NCI-H128 (cell line): ENCODE results near the gene BPIFB6.

Experiments used
- DNase-seq: peaks from one replicate; lab custom pipeline; 2025; ENCODE audit not compliant: unreplicated experiment; lab: John Stamatoyannopoulos, UW

Gene BPIFB6

GRCh38 chr20:33002087-33002808 is 29.2 kb upstream of the BPIFB6 start:
- DNase-seq: no peak

DNA sequence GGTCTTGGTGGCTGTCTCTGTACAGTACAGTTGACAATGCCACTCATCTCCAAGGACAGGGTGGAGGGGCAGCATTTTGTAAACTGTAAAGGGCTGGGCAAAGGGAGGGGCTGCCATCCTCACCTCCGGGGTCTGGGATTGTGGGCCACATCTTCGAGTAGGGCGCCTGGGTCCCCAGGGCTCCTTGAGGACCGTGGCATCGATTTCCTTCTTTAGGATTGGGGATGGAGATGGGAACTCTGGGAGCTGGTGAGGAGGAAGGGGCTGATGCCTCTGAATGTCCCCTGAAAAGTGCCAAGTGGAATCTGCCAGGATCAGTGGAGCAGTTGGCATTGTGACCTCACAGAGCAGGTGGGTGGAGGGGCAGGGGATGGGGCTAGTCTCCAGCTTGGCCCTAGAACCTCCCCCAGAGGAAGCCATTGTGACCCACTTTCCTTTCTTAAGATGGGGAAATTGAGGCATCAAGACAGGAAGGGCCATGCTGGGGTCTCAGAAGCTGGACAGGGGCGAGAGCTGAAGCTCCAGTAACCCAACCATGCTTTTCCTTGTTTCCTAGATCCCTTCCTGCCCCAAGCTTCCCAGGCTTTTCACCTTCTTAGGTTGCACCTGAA is 27.2 kb upstream of the BPIFB6 start, which contains the start of gene SUN5:
Gene SUN5, minus strand, starts transcription at position 293 of the 611 bp plus-strand sequence. Its CDS starts 93 bp downstream, at position 200.
- no peak for DNase-seq

- no peak for DNase-seq
These were observed 26.3 kb upstream of the BPIFB6 start for GRCh38 chr20:33005132-33005566.

DNA sequence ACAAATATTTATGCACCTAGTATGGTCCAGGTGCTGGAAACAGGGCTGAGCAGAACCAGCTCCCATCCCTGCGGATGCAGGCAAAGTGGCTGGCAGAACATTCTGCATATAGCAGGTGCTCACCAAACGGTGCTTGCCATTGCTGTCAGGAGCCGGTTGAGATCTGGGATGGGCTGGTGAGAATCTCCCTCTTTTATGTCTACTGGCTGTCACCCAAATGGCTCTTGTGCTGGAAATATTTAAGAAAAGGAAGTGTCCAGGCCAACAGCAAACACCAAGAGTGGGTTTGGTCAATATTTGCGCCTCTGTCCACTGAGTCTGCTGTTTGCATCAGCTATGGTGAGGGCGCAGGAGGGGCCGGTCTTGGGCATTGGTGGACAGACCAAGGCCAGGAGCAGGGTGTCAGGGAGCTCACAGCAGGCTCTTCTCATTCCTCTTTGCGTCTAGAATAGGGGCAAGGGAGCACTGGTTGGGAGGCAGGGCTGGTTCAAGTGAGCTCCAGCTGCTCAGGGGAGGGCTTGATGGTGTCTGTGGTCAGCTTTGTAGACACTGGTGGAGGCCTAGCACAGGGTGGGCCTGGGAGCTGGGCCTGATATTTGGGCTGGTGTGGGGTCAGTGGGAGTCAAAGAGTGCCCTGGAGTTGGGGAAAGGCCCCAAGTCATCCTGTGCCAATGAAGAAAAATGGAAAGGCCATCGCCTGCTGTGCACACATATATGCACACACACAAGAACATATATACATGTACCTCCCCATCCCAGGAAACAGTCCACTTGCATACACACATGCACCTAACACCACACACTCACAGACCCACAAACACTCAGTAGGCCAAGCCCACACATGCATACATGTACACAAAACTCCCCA is 25.3 kb upstream of the BPIFB6 start:
- no peak for DNase-seq

DNA sequence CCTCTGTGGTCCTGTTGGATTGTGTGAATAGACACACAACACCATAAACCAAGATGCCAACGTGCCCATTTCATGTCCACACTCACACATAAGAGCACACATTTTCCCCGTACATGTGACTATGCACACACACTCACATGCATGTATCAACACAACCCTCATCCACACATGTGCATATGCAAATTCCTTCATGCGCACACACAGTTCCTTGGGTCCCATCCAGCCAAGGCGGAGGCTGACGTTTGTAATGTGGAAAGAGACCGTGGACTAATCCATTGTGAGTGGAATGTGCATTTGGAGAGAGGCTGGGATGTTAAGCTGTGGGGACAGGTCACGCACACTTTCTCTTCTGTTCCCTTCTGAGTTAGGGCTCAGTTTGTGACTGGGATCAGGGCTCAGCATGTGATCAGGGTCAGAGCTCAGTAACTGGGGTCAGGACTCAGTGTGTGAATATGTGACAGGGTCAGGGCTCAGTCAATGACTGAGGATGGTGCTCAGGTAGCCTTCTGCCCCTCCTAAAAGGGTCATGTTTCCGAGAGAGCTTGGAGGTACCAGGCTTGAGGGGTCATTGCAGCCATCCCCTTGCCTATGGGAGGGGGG is 24.6 kb upstream of the BPIFB6 start:
- DNase-seq: no peak

- no peak for DNase-seq
These were observed 23.8 kb upstream of the BPIFB6 start, which contains the start of gene BPIFB2 for GRCh38 chr20:33007376-33008335. BPIFB2 (plus strand) TSS chr20:33007704; CDS start chr20:33008575, 871 bp downstream.

DNA sequence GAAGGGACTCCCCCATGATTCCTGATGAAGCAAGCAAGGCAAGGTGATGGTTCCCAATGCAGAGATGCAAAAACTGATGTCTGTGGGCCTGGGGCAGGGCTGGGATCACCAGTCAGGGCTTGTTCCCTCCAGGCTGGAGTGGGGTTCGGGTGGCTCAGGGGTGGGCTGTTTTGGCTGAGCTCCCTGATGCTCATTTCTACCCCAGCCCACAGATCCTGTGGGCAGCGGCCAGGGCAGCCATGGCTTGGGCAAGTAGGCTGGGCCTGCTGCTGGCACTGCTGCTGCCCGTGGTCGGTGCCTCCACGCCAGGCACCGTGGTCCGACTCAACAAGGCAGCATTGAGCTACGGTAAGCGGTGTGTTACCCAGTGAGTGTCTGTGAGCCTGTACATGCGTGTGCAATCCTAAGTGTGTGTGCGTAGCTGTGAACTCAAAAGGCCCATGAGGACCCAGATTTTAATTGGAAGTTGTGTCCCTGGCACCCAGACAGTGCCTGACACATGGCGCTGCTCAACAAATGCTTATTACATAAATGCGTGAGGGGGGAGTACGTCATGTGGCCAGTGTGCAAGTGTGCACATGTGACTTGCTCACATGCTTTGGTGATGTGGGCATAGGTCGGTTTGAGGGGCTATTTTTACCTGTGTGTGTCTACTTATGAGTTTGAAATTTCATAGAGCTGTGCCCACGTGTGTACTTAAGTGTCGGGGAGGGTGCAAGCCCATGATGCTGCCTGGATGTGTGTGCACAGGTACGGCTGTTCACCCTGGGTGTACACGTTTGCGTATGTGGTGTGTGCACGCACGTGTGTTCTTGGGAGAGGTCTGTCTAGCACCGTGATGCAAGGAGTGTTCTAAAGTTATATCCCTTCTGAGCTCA is 22.9 kb upstream of the BPIFB6 start:
- DNase-seq: no peak

DNA sequence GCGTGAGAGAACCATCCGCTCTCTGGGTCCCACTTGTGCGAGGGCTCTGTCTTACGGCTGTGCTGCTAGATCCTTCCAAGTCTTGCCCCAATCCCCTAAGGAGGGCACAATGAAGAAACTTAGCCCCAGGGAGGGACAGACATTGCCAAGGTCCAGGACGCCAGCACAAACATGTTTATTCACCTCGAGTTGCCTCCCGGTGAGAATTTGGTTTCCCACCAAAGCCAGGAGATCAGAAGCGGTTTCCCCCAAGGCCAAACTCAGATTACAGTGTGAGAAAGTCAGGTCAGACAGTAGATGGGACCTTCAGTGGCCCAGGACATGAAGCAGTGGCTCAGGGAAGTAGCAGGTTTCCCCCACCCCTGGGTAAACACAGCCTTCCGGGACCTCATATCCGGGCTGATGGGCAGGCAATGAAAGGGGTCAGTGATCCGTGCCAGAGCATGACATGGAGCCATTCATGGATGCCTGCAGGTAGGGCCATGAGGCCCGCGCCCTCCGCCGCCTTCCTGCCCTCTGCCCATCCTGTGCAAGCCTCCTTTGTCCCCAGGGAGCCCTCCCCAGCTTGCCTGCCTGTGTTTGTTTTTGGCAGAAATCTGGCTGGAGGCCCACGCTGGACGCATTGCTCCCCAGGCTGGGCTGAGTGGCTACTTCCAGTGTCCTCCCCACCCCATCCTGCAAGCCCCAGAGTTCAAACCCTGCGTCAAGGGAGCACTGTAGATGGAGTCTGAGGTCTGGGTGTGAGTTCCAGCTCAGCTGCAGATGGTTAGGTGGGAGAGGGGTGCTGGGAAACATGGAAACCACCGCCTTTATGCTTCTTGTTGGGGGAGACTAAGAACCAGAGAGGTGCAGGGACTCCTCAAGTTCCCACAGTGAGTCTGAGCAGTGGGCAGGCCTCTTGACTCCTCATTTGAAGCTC is 22.0 kb upstream of the BPIFB6 start:
- DNase-seq: no peak

GRCh38 chr20:33010133-33010504 is 21.3 kb upstream of the BPIFB6 start:
- no peak for DNase-seq

DNA sequence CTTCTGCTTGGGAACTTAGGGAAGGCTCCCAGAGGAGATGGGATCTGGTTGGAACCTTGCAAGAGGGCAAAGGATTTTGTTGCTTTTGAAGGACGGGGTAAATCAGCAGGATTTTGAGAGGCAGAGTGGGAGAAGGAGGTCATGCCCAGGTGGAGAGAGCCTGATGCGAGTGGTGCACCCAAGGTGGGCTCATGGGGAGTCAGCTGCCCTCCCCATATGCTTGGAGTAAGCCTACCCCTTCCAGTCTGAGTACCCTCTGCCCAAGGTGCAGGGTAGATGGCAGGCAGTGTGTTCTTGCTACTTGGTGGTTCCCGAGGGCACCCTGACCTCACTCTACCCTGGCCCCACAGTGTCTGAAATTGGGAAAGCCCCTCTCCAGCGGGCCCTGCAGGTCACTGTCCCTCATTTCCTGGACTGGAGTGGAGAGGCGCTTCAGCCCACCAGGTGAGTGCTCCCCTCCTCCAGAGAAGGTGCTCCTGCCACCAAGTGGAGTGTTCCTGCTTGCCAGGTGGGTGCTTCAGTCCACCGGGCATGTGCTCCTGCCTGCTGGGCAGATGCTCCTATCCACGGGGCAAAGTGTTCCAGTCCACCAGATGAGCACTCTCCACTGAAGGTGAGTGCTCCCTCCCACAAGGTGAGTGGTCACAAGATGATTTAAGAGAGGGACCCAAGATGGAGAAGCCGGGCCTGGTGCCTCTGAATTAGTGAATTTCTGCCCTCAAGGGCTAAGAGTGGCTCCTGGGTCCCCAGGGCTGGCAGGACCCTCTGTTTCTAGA is 20.6 kb upstream of the BPIFB6 start:
- DNase-seq: no peak

DNA sequence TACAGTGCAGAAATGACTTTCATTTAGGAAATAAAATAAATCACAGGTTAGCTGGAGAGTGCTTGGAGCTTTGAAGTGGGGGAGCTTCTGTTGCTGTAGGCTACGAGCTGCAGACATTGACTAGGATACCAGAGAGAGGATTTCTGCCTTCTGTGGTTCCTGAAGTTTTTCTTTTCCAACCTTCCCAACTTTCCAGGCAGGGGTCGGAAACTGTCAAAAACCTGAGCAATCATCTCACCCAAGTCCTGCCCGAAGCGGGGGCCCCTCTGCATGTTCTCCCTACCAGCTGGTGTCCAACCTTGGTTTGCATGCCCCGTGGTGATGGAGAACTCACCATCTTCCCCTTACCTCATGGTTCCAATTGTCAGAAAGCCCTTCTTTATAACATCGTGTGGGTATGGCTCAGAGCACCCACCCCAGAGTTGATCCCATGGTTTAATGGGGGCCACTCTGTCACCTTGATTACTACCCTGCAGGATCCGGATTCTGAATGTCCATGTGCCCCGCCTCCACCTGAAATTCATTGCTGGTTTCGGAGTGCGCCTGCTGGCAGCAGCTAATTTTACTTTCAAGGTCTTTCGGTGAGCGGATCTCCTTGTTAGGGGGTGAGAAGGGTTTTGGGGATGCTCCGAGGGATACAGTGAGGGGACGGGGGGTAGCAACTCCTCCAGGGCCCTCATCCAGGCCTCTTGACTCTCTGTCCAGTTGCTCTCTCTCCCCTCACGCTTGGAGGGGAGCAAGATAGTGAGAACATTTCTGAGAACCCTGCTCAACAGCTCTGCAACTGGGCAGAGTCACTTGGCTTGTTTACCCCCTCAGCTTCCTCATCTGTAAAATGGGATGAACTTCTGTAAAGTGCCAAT is 18.9 kb upstream of the BPIFB6 start:
- DNase-seq: no peak

DNA sequence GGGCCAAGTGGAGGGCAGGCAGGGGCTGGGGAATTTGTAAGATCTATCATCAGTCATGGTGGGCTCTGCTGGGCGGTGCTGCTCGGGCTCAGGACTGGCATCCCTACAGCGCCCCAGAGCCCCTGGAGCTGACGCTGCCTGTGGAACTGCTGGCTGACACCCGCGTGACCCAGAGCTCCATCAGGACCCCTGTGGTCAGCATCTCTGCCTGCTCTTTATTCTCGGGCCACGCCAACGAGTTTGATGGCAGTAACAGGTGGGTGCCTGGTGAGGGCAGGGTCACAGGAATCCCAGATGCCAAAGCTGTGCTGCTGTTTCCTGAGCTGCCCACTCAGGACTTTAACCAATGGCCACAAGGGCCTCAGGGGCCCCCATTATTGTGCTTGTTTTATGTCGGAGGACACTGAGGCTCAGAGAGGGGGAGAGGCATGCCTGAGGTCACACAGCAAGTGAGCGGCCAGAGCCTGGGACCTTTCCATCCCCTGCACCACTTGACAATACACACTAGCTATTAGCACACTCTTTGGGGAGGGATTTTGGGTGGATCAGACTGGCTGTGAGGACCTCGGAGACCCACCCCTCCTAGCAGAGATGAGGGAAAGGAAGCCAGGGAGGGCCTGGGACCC is 17.6 kb upstream of the BPIFB6 start:
- no peak for DNase-seq

GRCh38 chr20:33014336-33015113 is 16.9 kb upstream of the BPIFB6 start:
- no peak for DNase-seq

GRCh38 chr20:33015114-33015484 is 16.3 kb upstream of the BPIFB6 start:
- DNase-seq: no peak
